22Rv1 (cell line): ENCODE data around the gene RAB11FIP5.

Experiments used
- H3K27ac ChIP-seq: fragments of 450-650 bp; 2 replicates; pipeline ENCODE4 v1.5.1; 2017
- CTCF ChIP-seq: fragments of 450-650 bp; IDR thresholded peaks from 2 replicates; pipeline ENCODE4 v1.5.1; 2017; ENCODE audit warnings: mild to moderate bottlenecking
- ZFX ChIP-seq: fragments of 450-650 bp; IDR thresholded peaks from 2 replicates; pipeline ENCODE4 v1.6.1; 2017; ENCODE audit warnings: antibody characterized with exemption, borderline replicate concordance

RAB11FIP5 gene

GRCh38 chr2:73107211-73107926 lies 5.4 kb downstream of the RAB11FIP5 start:
- TF ChIP-seq CTCF = no peak
- no peak for TF ChIP-seq ZFX
- no peak overlapping the region for H3K27ac ChIP-seq

- H3K27ac ChIP-seq = no peak overlapping the region
- TF ChIP-seq ZFX (no peak), CTCF (no peak)
Measured at GRCh38 chr2:73106791-73107190, 6.0 kb downstream of the RAB11FIP5 start.

- H3K27ac ChIP-seq = no peak overlapping the region
- TF ChIP-seq CTCF = no peak
- no peak for TF ChIP-seq ZFX
Measured at GRCh38 chr2:73105511-73105971, 7.2 kb downstream of the RAB11FIP5 start.

GRCh38 chr2:73104933-73105332 lies 7.8 kb downstream of the RAB11FIP5 start:
- TF ChIP-seq CTCF (no peak), ZFX (no peak)
- H3K27ac ChIP-seq = no peak overlapping the region

GRCh38 chr2:73103018-73103542 lies 9.7 kb downstream of the RAB11FIP5 start:
- H3K27ac ChIP-seq = no peak overlapping the region
- TF ChIP-seq ZFX (no peak), CTCF (no peak)

GRCh38 chr2:73101626-73102256 lies 11.0 kb downstream of the RAB11FIP5 start:
- no peak for TF ChIP-seq CTCF
- no peak for TF ChIP-seq ZFX
- H3K27ac ChIP-seq = no peak overlapping the region

GRCh38 chr2:73100956-73101355 lies 11.8 kb downstream of the RAB11FIP5 start:
- TF ChIP-seq ZFX = no peak
- TF ChIP-seq CTCF = no peak
- no peak overlapping the region for H3K27ac ChIP-seq
